K562 (cell line): ENCODE results near the gene THADA. TPM values are rescaled to one million over a fixed set of nuclear protein-coding genes. Genes with fewer than 3 reads are reported as not detected.

Experiments
- CTBP1 ChIP-seq: fragments of 450-650 bp; IDR thresholded peaks from 2 replicates; pipeline ENCODE4 v1.6.1; 2016; ENCODE audit warnings: borderline replicate concordance
- JUND ChIP-seq, 2 experiments: IDR thresholded peaks; 2 replicates in 1 of 2; 3 replicates in 1 of 2; pipeline ENCODE4 v1.6.1; 2011; ENCODE audit warnings: borderline replicate concordance in 2 of 2, low read depth in 2 of 2, low read length in 2 of 2, improper control_type of control experiment in 1 of 2, missing biosample characterization in 1 of 2, missing genetic modification characterization in 1 of 2, missing genetic modification reagents in 1 of 2
- PHB ChIP-seq: fragments of 250-450 bp; sonication (Bioruptor Pico); IDR thresholded peaks from 2 replicates; pipeline ENCODE4 v1.5.0; 2021
- SNRNP70 ChIP-seq: fragments of 200-400 bp; formaldehyde crosslinking; optimal IDR thresholded peaks from 2 replicates; pipeline ENCODE3; 2017; ENCODE audit warnings: low read depth, low read length
- STAG1 ChIP-seq: sonication (generic); formaldehyde crosslinking; IDR thresholded peaks from 2 replicates; pipeline ENCODE4 v1.5.0; 2020; ENCODE audit warnings: missing genetic modification reagents, borderline replicate concordance
- ZFP1 ChIP-seq: fragments of 450-650 bp; formaldehyde crosslinking; IDR thresholded peaks from 2 replicates; pipeline ENCODE4 v1.4.0; 2020; ENCODE audit warnings: mild to moderate bottlenecking, mixed read lengths
- ZNF431 ChIP-seq: sonication (generic); formaldehyde crosslinking; IDR thresholded peaks from 2 replicates; pipeline ENCODE4 v1.8.0; 2022; ENCODE audit warnings: mild to moderate bottlenecking, missing genetic modification reagents
- ZNF76 ChIP-seq: fragments of 250-450 bp; sonication (Bioruptor Pico); IDR thresholded peaks from 2 replicates; pipeline ENCODE4 v1.4.0; 2020; ENCODE audit warnings: mild to moderate bottlenecking, moderate library complexity, borderline replicate concordance
- polyA plus RNA-seq, 8 experiments: library from polyadenylated mRNA; depleted of rRNA in 4 of 8; stranded (reverse) in 5 of 8; unstranded in 3 of 8; fragments of >200 nt; fragmentation: Nextera tagmentation in 2 of 8; fragmentation: Illumina TruSeq in 1 of 8; extraction: Ambion mirVana in 2 of 8; extraction: Trizol in 1 of 8; gene quantifications; 2 replicates each; pipeline versions ENCODE4 v1.2.1 to v1.2.3, GENCODE V29; 2011 to 2014; ENCODE audit warnings: inconsistent platforms in 1 of 8, missing spikeins in 1 of 8
- total RNA-seq, 7 experiments: library from RNA; depleted of rRNA in 6 of 7; stranded (reverse); fragments of >200 nt in 6 of 7; fragmentation: Illumina TruSeq in 2 of 7; extraction: Trizol in 2 of 7; gene quantifications; 2 replicates each; pipeline versions ENCODE4 v1.2.1 to v1.2.3, GENCODE V29; 2011 to 2021; ENCODE audit warnings: low replicate concordance in 1 of 7
- TF ChIP-seq, protein P1 (sequence below), 2 experiments: fragments of 450-650 bp; IDR thresholded peaks; 2 replicates each; pipeline ENCODE4 v1.6.1; 2016; ENCODE audit warnings: mild to moderate bottlenecking in 2 of 2, borderline replicate concordance in 1 of 2, low read depth in 1 of 2, moderate library complexity in 1 of 2
- TF ChIP-seq, protein P2 (sequence below): fragments of 450-650 bp; IDR thresholded peaks from 2 replicates; pipeline ENCODE4 v1.6.1; 2016
- TF ChIP-seq, protein P3 (sequence below): fragments of 250-450 bp; sonication (Bioruptor Pico); IDR thresholded peaks from 2 replicates; pipeline ENCODE4 v1.4.0; 2020

THADA gene
- total and polyA plus RNA-seq, 9 of the 15 experiments (the other 6 are each of a cell fraction or from before 2014, with no cell fraction given) = 17.8 to 34.7 (median 31.9) TPM

DNA sequence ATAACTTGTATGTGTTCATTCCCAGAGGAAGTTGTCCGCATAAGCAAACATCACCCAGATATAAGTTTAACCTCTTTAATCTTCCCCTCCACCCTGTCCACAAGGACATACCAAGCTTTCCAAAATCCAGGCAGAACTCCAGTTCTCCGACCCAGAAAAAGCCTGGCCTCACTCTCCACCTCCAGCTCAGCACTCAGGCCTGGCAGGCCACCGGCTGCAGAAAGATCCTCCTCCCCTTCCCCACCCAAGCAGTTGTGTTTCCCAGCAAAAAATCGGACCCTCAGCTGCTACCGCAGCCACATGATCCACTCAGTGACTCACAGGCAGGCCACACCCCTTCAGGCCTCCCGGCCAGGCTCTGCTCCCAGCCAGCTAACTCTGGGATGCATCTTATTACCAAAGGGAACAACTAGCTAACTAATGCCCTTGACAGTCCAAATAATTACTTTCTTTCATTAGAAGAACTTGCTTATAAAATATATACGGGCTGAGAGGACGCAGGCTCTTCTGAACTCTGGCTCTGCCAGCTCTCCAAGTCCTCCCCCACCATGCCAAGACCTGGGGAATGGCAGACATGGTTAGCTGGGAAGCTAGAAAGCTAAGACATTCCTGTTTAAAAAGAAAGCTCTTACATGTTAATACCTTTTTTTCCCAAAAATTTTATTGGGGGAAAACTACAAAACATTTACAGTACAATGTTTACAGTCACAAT, 373.9 kb downstream of the THADA start (continued):
- TF ChIP-seq, protein P1, sequence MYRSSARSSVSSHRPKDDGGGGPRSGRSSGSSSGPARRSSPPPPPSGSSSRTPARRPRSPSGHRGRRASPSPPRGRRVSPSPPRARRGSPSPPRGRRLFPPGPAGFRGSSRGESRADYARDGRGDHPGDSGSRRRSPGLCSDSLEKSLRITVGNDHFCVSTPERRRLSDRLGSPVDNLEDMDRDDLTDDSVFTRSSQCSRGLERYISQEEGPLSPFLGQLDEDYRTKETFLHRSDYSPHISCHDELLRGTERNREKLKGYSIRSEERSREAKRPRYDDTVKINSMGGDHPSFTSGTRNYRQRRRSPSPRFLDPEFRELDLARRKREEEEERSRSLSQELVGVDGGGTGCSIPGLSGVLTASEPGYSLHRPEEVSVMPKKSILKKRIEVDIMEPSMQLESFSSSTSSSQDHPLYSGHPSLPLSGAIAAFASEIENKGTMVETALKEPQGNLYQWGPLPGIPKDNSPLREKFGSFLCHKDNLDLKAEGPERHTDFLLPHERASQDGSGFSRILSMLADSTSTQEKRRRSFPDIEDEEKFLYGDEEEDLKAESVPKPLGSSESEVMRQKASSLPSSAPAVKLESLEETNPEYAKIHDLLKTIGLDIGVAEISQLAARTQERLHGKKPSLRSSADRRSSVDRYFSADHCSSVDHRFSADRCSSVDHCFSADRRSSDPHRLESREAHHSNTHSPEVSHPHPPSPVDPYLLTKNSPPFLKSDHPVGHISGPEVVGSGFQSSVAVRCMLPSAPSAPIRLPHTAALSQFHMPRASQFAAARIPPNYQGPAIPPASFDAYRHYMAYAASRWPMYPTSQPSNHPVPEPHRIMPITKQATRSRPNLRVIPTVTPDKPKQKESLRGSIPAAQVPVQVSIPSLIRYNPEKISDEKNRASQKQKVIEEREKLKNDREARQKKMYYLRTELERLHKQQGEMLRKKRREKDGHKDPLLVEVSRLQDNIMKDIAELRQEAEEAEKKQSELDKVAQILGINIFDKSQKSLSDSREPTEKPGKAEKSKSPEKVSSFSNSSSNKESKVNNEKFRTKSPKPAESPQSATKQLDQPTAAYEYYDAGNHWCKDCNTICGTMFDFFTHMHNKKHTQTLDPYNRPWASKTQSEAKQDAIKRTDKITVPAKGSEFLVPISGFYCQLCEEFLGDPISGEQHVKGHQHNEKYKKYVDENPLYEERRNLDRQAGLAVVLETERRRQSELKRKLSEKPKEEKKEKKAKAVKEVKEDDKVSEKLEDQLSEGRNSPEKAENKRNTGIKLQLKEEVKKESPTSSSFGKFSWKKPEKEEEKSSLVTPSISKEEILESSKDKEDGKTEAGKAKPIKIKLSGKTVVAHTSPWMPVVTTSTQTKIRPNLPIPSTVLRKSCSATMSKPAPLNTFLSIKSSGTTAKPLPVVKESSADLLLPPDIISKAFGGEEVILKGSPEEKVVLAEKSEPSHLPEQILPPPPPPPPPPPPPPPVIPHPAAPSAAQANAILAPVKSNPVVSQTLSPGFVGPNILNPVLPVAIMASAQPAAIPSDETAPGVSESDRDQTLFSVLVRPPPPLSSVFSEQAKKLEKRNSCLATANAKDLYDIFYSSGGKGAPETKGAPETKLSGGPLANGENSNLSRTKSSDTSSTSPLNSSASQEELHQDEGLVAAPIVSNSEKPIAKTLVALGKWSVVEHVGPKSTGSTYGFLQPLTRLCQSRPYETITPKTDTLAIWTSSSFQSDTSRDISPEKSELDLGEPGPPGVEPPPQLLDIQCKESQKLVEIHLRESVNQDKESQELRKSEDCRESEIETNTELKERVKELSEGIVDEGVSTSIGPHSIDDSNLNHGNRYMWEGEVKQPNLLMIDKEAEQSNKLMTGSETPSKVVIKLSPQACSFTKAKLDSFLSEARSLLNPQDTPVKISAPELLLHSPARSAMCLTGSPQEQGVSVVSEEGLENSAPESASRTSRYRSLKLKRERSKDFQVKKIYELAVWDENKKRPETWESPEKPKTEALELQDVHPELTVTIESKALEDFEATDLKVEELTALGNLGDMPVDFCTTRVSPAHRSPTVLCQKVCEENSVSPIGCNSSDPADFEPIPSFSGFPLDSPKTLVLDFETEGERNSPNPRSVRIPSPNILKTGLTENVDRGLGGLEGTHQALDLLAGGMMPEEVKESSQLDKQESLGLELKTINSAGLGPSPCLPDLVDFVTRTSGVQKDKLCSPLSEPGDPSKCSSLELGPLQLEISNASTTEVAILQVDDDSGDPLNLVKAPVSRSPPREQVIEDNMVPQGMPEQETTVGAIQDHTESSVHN (IDR thresholded peaks at IDR 0.05; ENCODE audit: borderline replicate concordance in 1 of 2, low read depth in 1 of 2) = peak in 1 of 2 experiments; percentile 51; a peak in 1 of 4 replicates
- TF ChIP-seq SNRNP70 = no peak
- TF ChIP-seq ZFP1 (CRISPR knock-in tag) = no peak
- peak; percentile 98 for TF ChIP-seq JUND (IDR thresholded peaks at IDR 0.05; ENCODE audit: borderline replicate concordance, low read depth, low read length)
- peak; percentile 95; the same call in 2 of the 3 replicates for TF ChIP-seq JUND (tag; IDR thresholded peaks at IDR 0.05; ENCODE audit: borderline replicate concordance, low read depth, low read length)
- no peak for TF ChIP-seq ZNF431
- TF ChIP-seq PHB = 0 out of 2 replicates have a peak, but pooled peaks have one; percentile 83
- TF ChIP-seq, protein P2, sequence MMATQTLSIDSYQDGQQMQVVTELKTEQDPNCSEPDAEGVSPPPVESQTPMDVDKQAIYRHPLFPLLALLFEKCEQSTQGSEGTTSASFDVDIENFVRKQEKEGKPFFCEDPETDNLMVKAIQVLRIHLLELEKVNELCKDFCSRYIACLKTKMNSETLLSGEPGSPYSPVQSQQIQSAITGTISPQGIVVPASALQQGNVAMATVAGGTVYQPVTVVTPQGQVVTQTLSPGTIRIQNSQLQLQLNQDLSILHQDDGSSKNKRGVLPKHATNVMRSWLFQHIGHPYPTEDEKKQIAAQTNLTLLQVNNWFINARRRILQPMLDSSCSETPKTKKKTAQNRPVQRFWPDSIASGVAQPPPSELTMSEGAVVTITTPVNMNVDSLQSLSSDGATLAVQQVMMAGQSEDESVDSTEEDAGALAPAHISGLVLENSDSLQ = no peak
- TF ChIP-seq CTBP1 = peak; percentile 44; the same call in 1 of the 2 replicates
- TF ChIP-seq, protein P3, sequence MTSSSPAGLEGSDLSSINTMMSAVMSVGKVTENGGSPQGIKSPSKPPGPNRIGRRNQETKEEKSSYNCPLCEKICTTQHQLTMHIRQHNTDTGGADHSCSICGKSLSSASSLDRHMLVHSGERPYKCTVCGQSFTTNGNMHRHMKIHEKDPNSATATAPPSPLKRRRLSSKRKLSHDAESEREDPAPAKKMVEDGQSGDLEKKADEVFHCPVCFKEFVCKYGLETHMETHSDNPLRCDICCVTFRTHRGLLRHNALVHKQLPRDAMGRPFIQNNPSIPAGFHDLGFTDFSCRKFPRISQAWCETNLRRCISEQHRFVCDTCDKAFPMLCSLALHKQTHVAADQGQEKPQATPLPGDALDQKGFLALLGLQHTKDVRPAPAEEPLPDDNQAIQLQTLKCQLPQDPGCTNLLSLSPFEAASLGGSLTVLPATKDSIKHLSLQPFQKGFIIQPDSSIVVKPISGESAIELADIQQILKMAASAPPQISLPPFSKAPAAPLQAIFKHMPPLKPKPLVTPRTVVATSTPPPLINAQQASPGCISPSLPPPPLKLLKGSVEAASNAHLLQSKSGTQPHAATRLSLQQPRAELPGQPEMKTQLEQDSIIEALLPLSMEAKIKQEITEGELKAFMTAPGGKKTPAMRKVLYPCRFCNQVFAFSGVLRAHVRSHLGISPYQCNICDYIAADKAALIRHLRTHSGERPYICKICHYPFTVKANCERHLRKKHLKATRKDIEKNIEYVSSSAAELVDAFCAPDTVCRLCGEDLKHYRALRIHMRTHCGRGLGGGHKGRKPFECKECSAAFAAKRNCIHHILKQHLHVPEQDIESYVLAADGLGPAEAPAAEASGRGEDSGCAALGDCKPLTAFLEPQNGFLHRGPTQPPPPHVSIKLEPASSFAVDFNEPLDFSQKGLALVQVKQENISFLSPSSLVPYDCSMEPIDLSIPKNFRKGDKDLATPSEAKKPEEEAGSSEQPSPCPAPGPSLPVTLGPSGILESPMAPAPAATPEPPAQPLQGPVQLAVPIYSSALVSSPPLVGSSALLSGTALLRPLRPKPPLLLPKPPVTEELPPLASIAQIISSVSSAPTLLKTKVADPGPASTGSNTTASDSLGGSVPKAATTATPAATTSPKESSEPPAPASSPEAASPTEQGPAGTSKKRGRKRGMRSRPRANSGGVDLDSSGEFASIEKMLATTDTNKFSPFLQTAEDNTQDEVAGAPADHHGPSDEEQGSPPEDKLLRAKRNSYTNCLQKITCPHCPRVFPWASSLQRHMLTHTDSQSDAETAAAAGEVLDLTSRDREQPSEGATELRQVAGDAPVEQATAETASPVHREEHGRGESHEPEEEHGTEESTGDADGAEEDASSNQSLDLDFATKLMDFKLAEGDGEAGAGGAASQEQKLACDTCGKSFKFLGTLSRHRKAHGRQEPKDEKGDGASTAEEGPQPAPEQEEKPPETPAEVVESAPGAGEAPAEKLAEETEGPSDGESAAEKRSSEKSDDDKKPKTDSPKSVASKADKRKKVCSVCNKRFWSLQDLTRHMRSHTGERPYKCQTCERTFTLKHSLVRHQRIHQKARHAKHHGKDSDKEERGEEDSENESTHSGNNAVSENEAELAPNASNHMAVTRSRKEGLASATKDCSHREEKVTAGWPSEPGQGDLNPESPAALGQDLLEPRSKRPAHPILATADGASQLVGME = no peak
- 0 out of 2 replicates have a peak, but pooled peaks have one; percentile 33 for TF ChIP-seq ZNF76
- TF ChIP-seq STAG1 (CRISPR knock-in tag) = no peak
